HG03108 (cell line): ENCODE measurements around the gene NOL6.
A peak's percentile ranks its signal among the peaks of the same experiment; 100 is the strongest.
"Not testable (repeated sequence)": the region's sequence is repeated elsewhere in the genome, so short reads cannot be mapped to it uniquely, and the experiment has no call there.

Experiments
- ATAC-seq: cut with Tn5 transposase; IDR thresholded peaks from one replicate; pipeline ENCODE4 v1.9.1; 2021; ENCODE audit warnings: moderate library complexity; ENCODE audit not compliant: unreplicated experiment

The NOL6 gene

GRCh38 chr9:33473643-33474352 lies at the start of gene NOL6:
NOL6 (minus strand) TSS chr9:33473924; CDS start chr9:33473842, 82 bp downstream.
- ATAC-seq = peak; percentile 98

DNA sequence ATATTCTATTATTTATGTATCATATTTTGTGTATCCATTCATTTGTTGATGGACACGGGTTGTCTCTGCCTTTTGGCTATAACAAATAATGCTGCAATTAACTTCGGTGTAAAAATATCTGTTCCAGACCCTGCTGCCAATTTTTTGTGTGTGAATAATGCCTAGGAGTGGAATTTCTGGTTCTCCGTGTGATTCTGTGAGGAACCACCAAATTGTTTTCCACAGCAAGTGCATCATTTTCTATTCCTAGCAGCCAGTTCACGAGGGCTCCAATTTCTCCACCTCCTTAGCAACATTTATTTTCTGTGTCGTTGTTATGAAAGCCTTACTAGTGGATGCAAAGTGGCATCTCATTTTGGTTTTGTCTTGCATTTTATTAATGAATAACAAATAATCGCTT lies 48.1 kb upstream of the NOL6 start:
- ATAC-seq = not testable (repeated sequence)

- ATAC-seq = not testable (repeated sequence)
Observed at GRCh38 chr9:33517934-33518577, 44.3 kb upstream of the NOL6 start.

DNA sequence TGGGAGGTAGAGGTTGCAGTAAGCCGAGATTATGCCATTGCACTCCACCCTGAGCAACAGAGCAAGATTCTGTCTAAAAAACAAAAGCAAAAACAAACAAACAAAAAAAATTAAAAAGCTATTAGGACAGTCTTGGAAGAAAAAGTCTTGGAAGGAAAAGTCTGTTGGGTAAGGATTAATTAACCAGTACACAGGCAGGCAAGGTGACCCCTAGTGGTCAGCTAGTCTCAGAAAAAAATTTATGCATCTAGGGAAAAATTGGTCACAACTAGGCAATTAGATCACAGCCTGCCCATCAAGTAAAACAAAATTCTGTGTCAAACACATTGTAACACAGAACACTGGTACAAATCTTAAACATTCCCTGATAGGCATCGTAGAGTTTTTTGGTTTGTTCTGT lies 43.6 kb upstream of the NOL6 start:
- no peak for ATAC-seq

- ATAC-seq = not testable (repeated sequence)
Observed at GRCh38 chr9:33516397-33516796, 42.7 kb upstream of the NOL6 start.

DNA sequence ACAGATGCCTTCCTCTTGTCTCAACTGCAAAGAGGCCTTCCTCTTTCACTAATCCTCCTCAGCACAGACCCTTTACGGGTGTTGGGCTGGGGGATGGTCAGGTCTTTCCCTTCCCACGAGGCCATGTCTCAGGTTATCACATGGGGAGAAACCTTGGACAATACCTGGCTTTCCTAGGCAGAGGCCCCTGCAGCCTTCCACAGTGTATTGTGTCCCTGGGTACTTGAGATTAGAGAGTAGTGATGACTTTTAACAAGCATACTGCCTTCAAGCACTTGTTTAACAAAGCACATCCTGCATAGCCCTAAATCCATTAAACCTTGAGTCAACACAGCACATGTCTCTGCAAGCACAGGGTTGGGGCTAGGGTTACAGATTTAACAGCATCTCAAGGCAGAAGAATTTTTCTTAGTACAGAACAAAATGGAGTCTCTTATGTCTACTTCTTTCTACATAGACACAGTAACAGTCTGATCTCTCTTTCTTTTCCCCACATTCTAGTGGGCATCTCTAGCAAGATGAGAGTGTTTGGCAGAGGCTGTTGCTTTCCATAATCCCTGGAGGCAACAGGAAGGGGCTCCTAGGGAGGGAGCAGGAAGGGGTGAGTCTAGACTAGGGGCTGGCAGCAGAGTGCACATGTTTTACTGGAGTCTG lies 41.7 kb upstream of the NOL6 start:
- not testable (repeated sequence) for ATAC-seq

DNA sequence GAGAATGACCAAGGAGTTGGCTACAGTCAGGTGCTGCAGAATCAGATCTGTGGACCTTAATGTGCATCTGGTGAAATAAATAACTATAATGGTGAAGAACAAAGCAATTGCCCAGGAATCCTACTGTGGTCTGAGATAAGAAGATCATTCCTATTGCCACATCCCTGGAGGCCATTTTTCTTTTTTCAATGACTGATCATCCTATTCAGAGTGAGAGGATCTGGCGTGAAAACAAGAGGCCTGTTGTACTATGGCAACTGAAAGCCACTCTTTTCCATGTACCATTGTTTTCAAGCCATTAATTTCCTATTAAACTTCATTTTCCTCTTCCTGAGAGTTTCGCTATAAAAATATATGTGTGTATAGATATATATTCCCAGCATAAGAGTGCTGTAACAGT lies 38.8 kb upstream of the NOL6 start:
- not testable (repeated sequence) for ATAC-seq

GRCh38 chr9:33511184-33511517 lies 37.4 kb upstream of the NOL6 start:
- ATAC-seq = not testable (repeated sequence)

GRCh38 chr9:33510262-33511183 lies 36.8 kb upstream of the NOL6 start:
- no peak for ATAC-seq

DNA sequence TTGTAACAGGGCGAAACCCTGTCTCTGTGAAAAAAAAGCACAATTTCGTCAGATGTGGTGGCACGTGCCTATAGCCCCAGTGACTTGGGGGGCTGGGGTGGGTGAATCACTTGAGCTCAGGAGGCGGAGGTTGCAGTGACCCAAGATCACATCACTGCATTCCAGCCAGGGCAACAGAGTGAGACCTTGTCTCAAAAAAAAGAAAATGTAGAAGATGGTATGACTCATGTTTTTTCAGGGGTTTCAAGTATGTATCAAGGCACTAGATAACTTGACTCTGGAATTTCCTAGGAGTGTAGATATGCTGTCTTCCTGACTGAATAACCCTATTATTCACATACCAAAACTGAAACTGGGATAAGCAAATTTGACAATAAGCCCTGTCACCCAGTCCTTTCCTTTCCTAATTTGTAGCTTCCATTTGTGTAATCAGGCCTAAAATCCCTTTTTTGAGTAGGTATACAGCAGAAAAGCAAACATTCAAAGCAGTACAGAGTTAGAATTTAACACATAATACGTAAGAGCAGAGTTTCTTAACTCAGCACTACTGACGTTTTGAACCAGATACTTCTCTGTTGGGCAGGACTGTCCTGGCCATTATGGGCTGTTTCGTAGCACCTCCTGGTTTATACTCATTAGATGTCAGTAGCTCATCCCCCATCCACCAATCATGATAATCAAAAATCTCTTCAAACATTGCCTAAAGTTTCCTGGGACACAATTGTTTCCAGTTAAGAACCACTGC lies 33.1 kb upstream of the NOL6 start:
- no peak for ATAC-seq

- no peak for ATAC-seq
Observed at GRCh38 chr9:33498387-33498786, 24.7 kb upstream of the NOL6 start.

DNA sequence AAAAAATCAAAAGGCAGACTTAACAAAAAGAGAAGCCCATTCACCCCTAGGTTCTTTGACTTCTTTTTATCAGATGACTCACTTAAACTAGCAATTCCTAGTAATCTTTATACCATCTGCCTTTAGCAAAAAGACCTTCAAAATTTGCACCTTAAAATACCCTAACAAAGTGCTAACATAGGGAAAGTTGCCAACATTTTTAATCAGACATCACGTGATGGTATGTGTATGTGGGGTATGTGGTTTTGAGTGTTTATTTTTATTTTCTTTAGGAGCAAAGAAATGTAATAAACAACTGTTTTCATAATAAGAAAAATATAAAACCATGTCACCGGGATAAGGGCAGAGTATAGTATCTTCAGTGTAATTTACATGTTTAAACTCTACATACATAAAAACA lies 20.1 kb upstream of the NOL6 start:
- not testable (repeated sequence) for ATAC-seq

DNA sequence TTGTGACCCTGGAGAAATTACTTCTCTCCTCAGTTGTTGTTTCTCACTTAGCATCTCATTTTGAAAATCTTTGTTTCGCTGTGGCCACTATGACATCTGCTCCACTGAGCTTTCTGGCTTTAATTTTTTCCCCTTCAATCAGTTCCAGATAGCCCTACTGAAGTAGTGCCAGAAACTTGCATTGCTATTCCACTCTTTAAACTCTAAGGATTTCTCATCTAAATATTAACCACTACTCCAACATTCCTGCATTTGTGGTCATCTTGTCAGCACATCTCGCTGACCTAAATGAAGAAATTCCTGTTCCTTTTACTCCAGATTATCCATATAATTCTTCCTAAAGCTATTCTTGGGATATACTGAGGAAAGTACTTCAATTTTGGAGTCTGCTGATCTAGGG lies 15.3 kb upstream of the NOL6 start:
- no peak for ATAC-seq

DNA sequence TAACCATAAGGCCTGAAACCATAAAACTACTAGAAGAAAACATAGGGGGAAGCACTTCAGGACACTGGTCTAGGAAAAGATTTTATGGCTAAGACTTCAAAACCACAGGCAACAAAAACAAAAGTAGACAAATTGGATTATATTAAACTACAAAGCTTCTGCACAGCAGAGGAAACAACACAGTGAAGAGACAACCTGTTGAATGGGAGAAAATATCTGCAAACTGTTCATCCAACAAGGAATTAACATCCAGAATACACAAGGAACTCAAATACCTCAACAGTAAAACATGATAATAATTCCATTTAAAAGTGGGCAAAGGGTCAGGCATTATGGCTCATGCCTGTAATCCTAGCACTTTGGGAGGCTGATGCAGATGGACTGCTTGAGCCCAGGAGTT lies 11.6 kb upstream of the NOL6 start:
- not testable (repeated sequence) for ATAC-seq

DNA sequence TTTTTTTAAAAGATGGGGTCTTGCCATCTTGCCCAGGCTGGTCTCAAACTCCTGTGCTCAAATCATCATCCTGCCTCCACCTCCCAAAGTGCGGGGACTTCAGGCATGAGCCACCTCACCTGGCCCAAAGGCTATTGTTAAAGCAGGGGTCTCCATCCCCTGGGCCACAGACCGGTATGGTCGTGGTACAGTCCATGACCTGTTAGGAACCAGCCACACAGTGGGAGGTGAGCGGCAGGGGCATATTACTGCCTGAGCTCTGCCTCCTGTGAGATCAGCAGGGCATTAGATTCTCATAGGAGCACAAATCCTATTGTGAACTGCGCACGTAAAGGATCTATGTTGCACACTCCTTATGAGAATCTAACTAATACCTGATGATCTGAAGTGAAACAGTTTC lies 7.3 kb upstream of the NOL6 start:
- no peak for ATAC-seq

GRCh38 chr9:33480106-33480505 lies 6.4 kb upstream of the NOL6 start:
- ATAC-seq = no peak

DNA sequence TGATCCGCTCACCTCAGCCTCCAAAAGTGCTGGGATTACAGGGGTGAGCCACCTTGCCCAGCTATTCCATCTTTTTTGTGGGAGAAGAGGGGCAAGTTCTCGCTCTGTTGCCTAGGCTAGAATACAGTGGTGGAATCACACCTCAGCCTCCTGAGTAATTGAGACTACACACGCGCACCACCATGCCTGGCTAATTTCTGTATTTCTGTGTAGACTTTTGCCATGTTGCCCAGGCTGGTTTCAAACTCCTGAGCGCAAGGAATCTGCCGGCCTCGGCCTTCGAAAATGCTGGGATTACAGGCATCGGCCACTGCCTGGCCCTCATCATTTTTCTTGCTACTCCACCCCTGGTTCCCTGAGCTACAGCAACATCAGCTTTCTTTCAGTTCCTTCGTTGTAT lies 2.8 kb upstream of the NOL6 start:
- ATAC-seq = no peak

DNA sequence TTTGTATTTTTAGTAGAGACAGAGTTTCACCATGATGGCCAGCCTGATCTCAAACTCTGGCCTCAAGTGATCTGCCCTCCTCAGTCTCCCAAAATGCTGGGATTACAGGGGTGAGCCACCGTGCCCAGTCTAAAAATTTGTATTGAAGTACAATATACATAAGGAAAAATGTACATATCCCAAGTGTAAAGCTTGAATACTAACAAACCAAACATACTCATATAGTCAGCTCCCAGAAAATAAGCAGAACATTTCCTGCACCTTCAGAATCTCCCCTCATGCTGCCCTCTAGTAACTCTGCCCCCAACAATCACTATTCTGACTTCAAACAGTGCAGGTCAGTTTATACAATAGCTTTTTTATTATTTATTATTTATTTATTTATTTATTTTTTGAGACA lies 1.6 kb upstream of the NOL6 start:
- no peak for ATAC-seq

DNA sequence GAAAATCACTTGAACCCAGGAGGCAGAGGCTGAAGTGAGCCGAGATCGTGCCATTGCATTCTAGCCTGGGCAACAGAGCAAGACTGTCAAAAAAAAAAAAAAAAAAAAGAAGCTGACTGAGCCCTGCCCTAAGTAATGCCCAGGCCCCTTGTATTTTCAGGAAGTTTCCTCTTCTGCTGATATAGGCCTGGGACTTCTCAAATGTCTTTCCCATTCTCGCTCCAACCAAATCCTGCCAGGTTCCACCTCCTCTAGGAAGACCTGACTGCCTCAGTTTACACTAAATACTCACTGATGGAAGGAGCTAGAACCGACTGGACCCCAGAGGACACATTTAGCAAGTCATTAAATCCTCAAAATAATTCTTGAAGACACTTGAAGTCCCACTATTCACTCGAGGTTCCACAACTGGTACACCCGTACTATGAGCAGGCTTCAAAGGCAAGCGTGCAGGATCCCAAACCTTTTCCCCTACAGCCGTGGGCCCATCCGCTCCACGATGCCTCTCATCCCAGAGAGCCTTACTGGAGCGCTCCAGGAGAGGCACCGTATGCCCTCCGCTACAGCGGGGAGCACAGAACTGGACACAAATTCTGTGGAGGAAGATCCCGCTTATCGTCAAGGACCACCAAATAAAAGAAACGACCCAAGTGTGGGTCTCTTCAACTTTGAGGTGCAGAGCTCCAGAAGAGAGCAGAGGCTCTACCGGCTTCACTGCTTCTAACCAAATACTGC lies 676 bp downstream of the NOL6 start:
- no peak for ATAC-seq
